HepG2 (cell line): ENCODE measurements around the gene GAN. TPM values are rescaled to one million over a fixed set of nuclear protein-coding genes. Genes with fewer than 3 reads are reported as not detected.

Experiments
- ADNP ChIP-seq: sonication (generic); formaldehyde crosslinking; IDR thresholded peaks from 2 replicates; pipeline ENCODE4 v1.4.0; 2020; ENCODE audit warnings: missing genetic modification reagents
- AKAP8 ChIP-seq: sonication (generic); formaldehyde crosslinking; IDR thresholded peaks from 2 replicates; pipeline ENCODE4 v1.5.1; 2020; ENCODE audit warnings: mild to moderate bottlenecking, missing genetic modification reagents
- BRD4 ChIP-seq: sonication (generic); formaldehyde crosslinking; IDR thresholded peaks from 2 replicates; pipeline ENCODE4 v1.4.0; 2020; ENCODE audit warnings: missing genetic modification reagents
- FOXC1 ChIP-seq: sonication (generic); formaldehyde crosslinking; IDR thresholded peaks from 2 replicates; pipeline ENCODE4 v1.8.0; 2022; ENCODE audit warnings: mild to moderate bottlenecking, missing genetic modification reagents, borderline replicate concordance
- HDAC2 ChIP-seq: sonication (generic); formaldehyde crosslinking; IDR thresholded peaks from 2 replicates; pipeline ENCODE4 v1.4.0; 2020; ENCODE audit warnings: missing genetic modification reagents
- HOXA7 ChIP-seq: sonication (generic); formaldehyde crosslinking; IDR thresholded peaks from 2 replicates; pipeline ENCODE4 v1.8.1; 2022; ENCODE audit warnings: mild to moderate bottlenecking, missing genetic modification reagents, moderate library complexity
- KLF16 ChIP-seq, 2 experiments: sonication (generic) in 1 of 2; formaldehyde crosslinking in 1 of 2; IDR thresholded peaks; 2 replicates each; pipeline versions ENCODE4 v1.6.1 to v1.8.0; 2016 to 2023; ENCODE audit warnings: missing genetic modification reagents in 2 of 2, missing compliant biosample characterization in 1 of 2
- NR2F1 ChIP-seq, 2 experiments: fragments of 450-650 bp in 1 of 2; formaldehyde crosslinking in 1 of 2; IDR thresholded peaks; 2 replicates each; pipeline versions ENCODE4 v1.5.0 to v1.6.1; 2016 to 2020; ENCODE audit warnings: mild to moderate bottlenecking in 1 of 2, missing compliant biosample characterization in 1 of 2, missing genetic modification reagents in 1 of 2, moderate library complexity in 1 of 2
- POLR2G ChIP-seq: fragments of 200-400 bp; formaldehyde crosslinking; IDR thresholded peaks from 2 replicates; pipeline ENCODE4 v1.6.1; 2018; ENCODE audit warnings: mild to moderate bottlenecking, low read depth, low read length, moderate library complexity
- RAD21 ChIP-seq: fragments of 450-650 bp; formaldehyde crosslinking; IDR thresholded peaks from 2 replicates; pipeline ENCODE4 v1.5.0; 2020; ENCODE audit warnings: mild to moderate bottlenecking
- RBAK ChIP-seq: sonication (generic); formaldehyde crosslinking; IDR thresholded peaks from 2 replicates; pipeline ENCODE4 v1.5.1; 2020; ENCODE audit warnings: mild to moderate bottlenecking, missing genetic modification reagents
- ZNF251 ChIP-seq: sonication (generic); formaldehyde crosslinking; IDR thresholded peaks from 2 replicates; pipeline ENCODE4 v1.9.0; 2021; ENCODE audit warnings: mild to moderate bottlenecking, missing genetic modification reagents
- ZNF296 ChIP-seq: sonication (generic); formaldehyde crosslinking; conservative IDR thresholded peaks from 2 replicates; pipeline ENCODE4 v1.5.0; 2020; ENCODE audit warnings: mild to moderate bottlenecking, missing genetic modification reagents
- ZNF572 ChIP-seq: sonication (generic); formaldehyde crosslinking; IDR thresholded peaks from 2 replicates; pipeline ENCODE4 v1.5.1; 2020; ENCODE audit warnings: mild to moderate bottlenecking, missing genetic modification reagents
- ZSCAN20 ChIP-seq: sonication (generic); formaldehyde crosslinking; IDR thresholded peaks from 2 replicates; pipeline ENCODE4 v1.4.0; 2020; ENCODE audit warnings: missing genetic modification reagents, mild to moderate bottlenecking, borderline replicate concordance
- ZSCAN29 ChIP-seq: sonication (generic); formaldehyde crosslinking; conservative IDR thresholded peaks from 2 replicates; pipeline ENCODE4 v1.4.0; 2020; ENCODE audit warnings: mild to moderate bottlenecking, missing genetic modification reagents
- polyA plus RNA-seq, 8 experiments: library from polyadenylated mRNA; depleted of rRNA in 3 of 8; stranded (reverse) in 7 of 8; unstranded in 1 of 8; fragments of >200 nt; fragmentation: Illumina TruSeq in 4 of 8; extraction: Trizol in 4 of 8; gene quantifications; 2 replicates each; pipeline versions ENCODE4 v1.2.1 to v1.2.3, GENCODE V29; 2011 to 2016; ENCODE audit warnings: low read depth in 4 of 8, missing spikeins in 1 of 8, mixed read lengths in 1 of 8; ENCODE audit not compliant: insufficient read depth in 1 of 8
- total RNA-seq, 5 experiments: library from RNA; depleted of rRNA; stranded (reverse); fragments of >200 nt; fragmentation: Illumina TruSeq; extraction: Trizol; gene quantifications; 2 replicates each; pipeline ENCODE4 v1.2.3, GENCODE V29; 2016; ENCODE audit warnings: low read depth in 1 of 5
- TF ChIP-seq, protein P1 (sequence below): sonication (generic); formaldehyde crosslinking; conservative IDR thresholded peaks from 2 replicates; pipeline ENCODE4 v1.4.0; 2020; ENCODE audit warnings: mild to moderate bottlenecking, missing genetic modification reagents, moderate library complexity
- TF ChIP-seq, protein P2 (sequence below): sonication (generic); formaldehyde crosslinking; IDR thresholded peaks from 2 replicates; pipeline ENCODE4 v1.8.0; 2022; ENCODE audit warnings: mild to moderate bottlenecking, missing genetic modification reagents, borderline replicate concordance
- TF ChIP-seq, protein P3 (sequence below): sonication (generic); formaldehyde crosslinking; IDR thresholded peaks from 2 replicates; pipeline ENCODE4 v1.4.0; 2020; ENCODE audit warnings: missing genetic modification reagents
- TF ChIP-seq, protein P4 (sequence below): sonication (generic); formaldehyde crosslinking; IDR thresholded peaks from 2 replicates; pipeline ENCODE4 v1.8.0; 2022; ENCODE audit warnings: missing genetic modification reagents, mild to moderate bottlenecking, moderate library complexity, borderline replicate concordance

The GAN gene
- total and polyA plus RNA-seq, 2 of the 13 experiments (the other 11 are each of a cell fraction or from before 2014, with no cell fraction given): 4.3 to 11.0 TPM

DNA sequence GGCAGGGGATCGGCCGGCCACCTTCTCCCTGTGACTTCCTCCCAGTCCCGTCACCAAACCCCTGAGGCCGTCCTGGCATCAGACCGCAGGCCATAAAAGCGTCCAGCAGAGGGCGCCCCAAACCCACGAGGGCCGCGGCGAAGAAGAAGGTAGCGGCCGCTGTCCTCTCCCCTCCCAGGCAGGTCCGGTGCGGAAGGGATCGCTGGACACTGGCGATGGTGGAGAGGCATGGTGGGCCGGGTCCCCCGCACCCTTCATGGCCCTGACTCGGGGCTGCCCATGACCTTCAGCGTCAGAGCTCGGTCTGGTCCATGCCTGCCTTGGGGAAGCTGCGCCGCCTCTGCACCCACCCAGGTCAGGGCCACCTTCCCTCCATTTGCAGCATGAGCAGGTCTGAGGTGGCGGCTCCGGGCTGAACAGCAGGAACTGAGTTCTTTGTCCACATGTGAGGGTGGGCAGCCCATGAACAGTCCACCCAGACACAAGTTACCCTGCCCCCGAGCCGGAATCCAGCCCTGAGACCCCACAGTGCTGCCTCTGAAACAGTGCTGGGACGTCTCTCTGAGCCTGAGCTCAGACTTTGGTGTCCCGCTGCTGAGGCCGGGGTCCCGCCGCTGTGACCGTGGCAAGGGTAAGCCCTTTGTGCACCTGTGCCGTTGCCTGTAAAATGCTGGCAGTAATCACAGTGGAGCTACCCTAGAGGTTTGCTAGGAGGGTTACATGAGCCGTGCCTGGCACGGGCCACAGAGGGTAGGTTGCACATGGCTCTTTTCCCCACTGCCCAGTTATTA, 89.0 kb downstream of the GAN start (continued):
- TF ChIP-seq ZNF251 (CRISPR knock-in tag): no peak
- TF ChIP-seq, protein P1, sequence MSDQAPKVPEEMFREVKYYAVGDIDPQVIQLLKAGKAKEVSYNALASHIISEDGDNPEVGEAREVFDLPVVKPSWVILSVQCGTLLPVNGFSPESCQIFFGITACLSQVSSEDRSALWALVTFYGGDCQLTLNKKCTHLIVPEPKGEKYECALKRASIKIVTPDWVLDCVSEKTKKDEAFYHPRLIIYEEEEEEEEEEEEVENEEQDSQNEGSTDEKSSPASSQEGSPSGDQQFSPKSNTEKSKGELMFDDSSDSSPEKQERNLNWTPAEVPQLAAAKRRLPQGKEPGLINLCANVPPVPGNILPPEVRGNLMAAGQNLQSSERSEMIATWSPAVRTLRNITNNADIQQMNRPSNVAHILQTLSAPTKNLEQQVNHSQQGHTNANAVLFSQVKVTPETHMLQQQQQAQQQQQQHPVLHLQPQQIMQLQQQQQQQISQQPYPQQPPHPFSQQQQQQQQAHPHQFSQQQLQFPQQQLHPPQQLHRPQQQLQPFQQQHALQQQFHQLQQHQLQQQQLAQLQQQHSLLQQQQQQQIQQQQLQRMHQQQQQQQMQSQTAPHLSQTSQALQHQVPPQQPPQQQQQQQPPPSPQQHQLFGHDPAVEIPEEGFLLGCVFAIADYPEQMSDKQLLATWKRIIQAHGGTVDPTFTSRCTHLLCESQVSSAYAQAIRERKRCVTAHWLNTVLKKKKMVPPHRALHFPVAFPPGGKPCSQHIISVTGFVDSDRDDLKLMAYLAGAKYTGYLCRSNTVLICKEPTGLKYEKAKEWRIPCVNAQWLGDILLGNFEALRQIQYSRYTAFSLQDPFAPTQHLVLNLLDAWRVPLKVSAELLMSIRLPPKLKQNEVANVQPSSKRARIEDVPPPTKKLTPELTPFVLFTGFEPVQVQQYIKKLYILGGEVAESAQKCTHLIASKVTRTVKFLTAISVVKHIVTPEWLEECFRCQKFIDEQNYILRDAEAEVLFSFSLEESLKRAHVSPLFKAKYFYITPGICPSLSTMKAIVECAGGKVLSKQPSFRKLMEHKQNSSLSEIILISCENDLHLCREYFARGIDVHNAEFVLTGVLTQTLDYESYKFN (CRISPR knock-in tag): 0 out of 2 replicates have a peak, but pooled peaks have one; percentile 20
- no peak for TF ChIP-seq BRD4 (CRISPR knock-in tag)
- no peak for TF ChIP-seq ZSCAN20 (CRISPR knock-in tag)
- TF ChIP-seq AKAP8 (CRISPR knock-in tag): peak; percentile 84; the same call in 1 of the 2 replicates
- TF ChIP-seq HOXA7 (CRISPR knock-in tag): no peak
- peak; percentile 66; the same call in 1 of the 2 replicates for TF ChIP-seq RBAK (CRISPR knock-in tag)
- TF ChIP-seq ZSCAN29: peak; percentile 79; the same call in 1 of the 2 replicates
- 0 out of 2 replicates have a peak, but pooled peaks have one; percentile 23 for TF ChIP-seq POLR2G
- peak; percentile 67; the same call in 1 of the 2 replicates for TF ChIP-seq HDAC2 (CRISPR knock-in tag)
- 0 out of 2 replicates have a peak, but pooled peaks have one; percentile 83 for TF ChIP-seq ZNF296 (CRISPR knock-in tag)
- TF ChIP-seq, protein P2, sequence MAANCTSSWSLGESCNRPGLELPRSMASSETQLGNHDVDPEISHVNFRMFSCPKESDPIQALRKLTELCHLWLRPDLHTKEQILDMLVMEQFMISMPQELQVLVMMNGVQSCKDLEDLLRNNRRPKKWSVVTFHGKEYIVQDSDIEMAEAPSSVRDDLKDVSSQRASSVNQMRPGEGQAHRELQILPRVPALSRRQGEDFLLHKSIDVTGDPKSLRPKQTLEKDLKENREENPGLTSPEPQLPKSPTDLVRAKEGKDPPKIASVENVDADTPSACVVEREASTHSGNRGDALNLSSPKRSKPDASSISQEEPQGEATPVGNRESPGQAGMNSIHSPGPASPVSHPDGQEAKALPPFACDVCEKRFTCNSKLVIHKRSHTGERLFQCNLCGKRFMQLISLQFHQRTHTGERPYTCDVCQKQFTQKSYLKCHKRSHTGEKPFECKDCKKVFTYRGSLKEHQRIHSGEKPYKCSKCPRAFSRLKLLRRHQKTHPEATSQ (CRISPR knock-in tag): no peak
- TF ChIP-seq, protein P3, sequence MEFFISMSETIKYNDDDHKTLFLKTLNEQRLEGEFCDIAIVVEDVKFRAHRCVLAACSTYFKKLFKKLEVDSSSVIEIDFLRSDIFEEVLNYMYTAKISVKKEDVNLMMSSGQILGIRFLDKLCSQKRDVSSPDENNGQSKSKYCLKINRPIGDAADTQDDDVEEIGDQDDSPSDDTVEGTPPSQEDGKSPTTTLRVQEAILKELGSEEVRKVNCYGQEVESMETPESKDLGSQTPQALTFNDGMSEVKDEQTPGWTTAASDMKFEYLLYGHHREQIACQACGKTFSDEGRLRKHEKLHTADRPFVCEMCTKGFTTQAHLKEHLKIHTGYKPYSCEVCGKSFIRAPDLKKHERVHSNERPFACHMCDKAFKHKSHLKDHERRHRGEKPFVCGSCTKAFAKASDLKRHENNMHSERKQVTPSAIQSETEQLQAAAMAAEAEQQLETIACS (CRISPR knock-in tag): no peak
- peak in 1 of 2 experiments; percentile 93; a peak in 2 of 4 replicates for TF ChIP-seq KLF16 (CRISPR knock-in tag; IDR thresholded peaks at IDR 0.05)
- TF ChIP-seq ADNP (CRISPR knock-in tag): no peak
- no peak for TF ChIP-seq NR2F1 (CRISPR knock-in tag; IDR thresholded peaks at IDR 0.05)
- TF ChIP-seq ZNF572 (CRISPR knock-in tag): peak; percentile 99
- TF ChIP-seq, protein P4, sequence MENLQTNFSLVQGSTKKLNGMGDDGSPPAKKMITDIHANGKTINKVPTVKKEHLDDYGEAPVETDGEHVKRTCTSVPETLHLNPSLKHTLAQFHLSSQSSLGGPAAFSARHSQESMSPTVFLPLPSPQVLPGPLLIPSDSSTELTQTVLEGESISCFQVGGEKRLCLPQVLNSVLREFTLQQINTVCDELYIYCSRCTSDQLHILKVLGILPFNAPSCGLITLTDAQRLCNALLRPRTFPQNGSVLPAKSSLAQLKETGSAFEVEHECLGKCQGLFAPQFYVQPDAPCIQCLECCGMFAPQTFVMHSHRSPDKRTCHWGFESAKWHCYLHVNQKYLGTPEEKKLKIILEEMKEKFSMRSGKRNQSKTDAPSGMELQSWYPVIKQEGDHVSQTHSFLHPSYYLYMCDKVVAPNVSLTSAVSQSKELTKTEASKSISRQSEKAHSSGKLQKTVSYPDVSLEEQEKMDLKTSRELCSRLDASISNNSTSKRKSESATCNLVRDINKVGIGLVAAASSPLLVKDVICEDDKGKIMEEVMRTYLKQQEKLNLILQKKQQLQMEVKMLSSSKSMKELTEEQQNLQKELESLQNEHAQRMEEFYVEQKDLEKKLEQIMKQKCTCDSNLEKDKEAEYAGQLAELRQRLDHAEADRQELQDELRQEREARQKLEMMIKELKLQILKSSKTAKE (CRISPR knock-in tag): no peak
- peak; percentile 99 for TF ChIP-seq RAD21 (CRISPR knock-in tag)
- peak; percentile 90 for TF ChIP-seq FOXC1 (CRISPR knock-in tag)
